ENCODE data around the gene ABCC11. TPM values are rescaled to one million over a fixed set of nuclear protein-coding genes. Genes with fewer than 3 reads are reported as not detected.

Gene ABCC11
- total RNA-seq, 1 donor from 2014 or later = not detected

DNA sequence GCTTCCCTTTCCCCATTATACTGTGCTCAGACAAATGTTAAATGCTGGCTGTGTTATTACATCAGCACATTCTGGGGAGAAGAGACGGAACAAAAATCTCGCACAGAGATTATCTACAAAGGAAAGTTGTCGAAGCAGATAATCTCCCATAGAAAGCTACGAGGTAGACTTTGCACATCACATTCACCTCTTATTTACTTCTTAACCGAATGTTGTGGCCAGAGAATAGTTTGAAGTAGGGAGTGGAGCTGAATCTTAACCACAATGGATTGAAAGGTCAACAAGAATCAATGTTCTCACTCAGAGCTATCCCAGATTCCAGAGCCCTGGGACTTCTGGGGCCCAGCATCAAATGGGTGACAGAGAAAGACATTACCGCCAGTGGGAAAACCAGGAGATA is 31.6 kb downstream of the ABCC11 start:
- H3K4me3 ChIP-seq = no peak overlapping the region
- no peaks in the 10 kb centered on the region for H3K36me3 ChIP-seq
- no peaks in the 10 kb centered on the region for H3K9me3 ChIP-seq
- TF ChIP-seq POLR2A (IDR thresholded peaks at IDR 0.05) (no peak), POLR2AphosphoS5 (IDR thresholded peaks at IDR 0.05; ENCODE audit: insufficient read depth in 1 of 2, low read depth in 1 of 2) (no peak)
- DNase-seq (ENCODE audit: extremely low spot score in 2 of 2) = no peak
- intact Hi-C loops (cut with DNase I) = no loop called here
- no peaks in the 10 kb centered on the region for H3K4me1 ChIP-seq
- H3K27ac ChIP-seq = no peak overlapping the region
- H3K27me3 ChIP-seq = no peaks in the 10 kb centered on the region

- no peaks in the 10 kb centered on the region for H3K4me1 ChIP-seq
- no peaks in the 10 kb centered on the region for H3K9me3 ChIP-seq
- no peaks in the 10 kb centered on the region for H3K36me3 ChIP-seq
- no peak overlapping the region for H3K4me3 ChIP-seq
- intact Hi-C loops (cut with DNase I) = no loop called here
- no peaks in the 10 kb centered on the region for H3K27me3 ChIP-seq
- TF ChIP-seq CTCF (IDR thresholded peaks at IDR 0.05) (no peak), POLR2AphosphoS5 (IDR thresholded peaks at IDR 0.05; ENCODE audit: insufficient read depth in 1 of 2, low read depth in 1 of 2) (no peak), POLR2A (IDR thresholded peaks at IDR 0.05) (no peak)
- DNase-seq (ENCODE audit: extremely low spot score in 2 of 2) = no peak
- H3K27ac ChIP-seq = no peak overlapping the region
These were observed 35.3 kb downstream of the ABCC11 start for GRCh38 chr16:48212033-48212432.

DNA sequence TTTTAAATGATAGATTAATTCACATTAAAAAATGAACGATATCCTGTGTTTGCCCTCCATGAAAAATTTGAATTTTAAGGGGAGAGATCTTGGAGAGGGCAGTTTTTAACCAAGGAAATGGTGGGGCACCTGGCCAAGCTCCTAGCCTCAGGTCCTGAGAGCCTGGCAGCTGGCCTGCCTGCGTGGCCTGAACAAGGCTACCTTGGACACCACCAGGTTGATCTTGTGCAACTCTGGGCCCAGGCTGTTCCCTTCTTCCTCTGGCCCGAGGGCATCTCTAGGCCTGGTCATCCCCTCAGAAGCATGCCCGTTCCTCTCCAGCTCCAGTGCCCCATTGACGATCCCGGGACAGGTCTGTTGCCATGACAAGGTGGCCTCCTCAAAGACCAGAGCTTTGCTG is 36.6 kb downstream of the ABCC11 start:
- Histone ChIP-seq H3K27me3 (no peaks in the 10 kb centered on the region), H3K4me3 (no peak overlapping the region), H3K9me3 (no peaks in the 10 kb centered on the region), H3K27ac (no peak overlapping the region), H3K4me1 (no peaks in the 10 kb centered on the region), H3K36me3 (no peaks in the 10 kb centered on the region)
- no peak for DNase-seq (ENCODE audit: extremely low spot score in 2 of 2)
- no peak for TF ChIP-seq POLR2AphosphoS5 (IDR thresholded peaks at IDR 0.05; ENCODE audit: insufficient read depth in 1 of 2, low read depth in 1 of 2)
- TF ChIP-seq CTCF (IDR thresholded peaks at IDR 0.05) = no peak
- no peak for TF ChIP-seq POLR2A (IDR thresholded peaks at IDR 0.05)
- intact Hi-C loops (cut with DNase I) = no loop called here

DNA sequence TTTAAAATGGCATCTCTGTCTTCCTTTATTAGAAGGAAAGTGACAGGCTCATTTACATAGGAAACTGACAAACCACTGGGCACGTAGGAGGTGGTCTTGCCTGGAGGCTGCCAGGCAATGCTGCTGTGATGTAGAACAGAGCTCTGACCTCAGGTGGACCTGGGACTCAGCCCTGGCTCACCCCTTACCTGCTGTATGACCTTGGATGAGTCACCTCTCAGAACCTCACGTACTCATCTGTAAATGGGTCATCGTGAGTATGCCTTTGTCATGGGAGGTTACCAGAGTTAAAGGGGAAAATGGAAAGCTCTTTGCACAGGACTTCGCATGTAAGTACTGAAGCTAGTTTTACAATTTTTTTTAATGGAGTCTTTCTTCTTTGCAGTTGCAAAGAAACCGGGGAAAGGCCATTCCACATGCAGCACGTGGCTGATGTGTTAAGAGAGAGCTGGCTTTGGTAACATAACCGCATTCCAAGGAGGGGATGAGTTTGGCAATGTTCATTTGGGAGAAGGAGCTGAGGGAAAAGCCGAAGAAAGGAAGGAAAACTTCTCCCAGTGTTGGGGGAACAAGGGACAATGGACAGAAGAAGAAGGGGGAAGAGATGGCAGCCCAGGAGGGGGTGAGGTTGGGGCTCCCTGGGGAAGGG is 40.6 kb downstream of the ABCC11 start:
- H3K9me3 ChIP-seq = no peaks in the 10 kb centered on the region
- TF ChIP-seq POLR2AphosphoS5 (IDR thresholded peaks at IDR 0.05; ENCODE audit: insufficient read depth in 1 of 2, low read depth in 1 of 2) (no peak), CTCF (IDR thresholded peaks at IDR 0.05) (no peak), POLR2A (IDR thresholded peaks at IDR 0.05) (no peak)
- no peaks in the 10 kb centered on the region for H3K4me1 ChIP-seq
- H3K4me3 ChIP-seq = no peak overlapping the region
- intact Hi-C loops (cut with DNase I) = no loop called here
- H3K27ac ChIP-seq = no peak overlapping the region
- no peaks in the 10 kb centered on the region for H3K27me3 ChIP-seq
- H3K36me3 ChIP-seq = no peaks in the 10 kb centered on the region
- DNase-seq (ENCODE audit: extremely low spot score in 2 of 2) = no peak

DNA sequence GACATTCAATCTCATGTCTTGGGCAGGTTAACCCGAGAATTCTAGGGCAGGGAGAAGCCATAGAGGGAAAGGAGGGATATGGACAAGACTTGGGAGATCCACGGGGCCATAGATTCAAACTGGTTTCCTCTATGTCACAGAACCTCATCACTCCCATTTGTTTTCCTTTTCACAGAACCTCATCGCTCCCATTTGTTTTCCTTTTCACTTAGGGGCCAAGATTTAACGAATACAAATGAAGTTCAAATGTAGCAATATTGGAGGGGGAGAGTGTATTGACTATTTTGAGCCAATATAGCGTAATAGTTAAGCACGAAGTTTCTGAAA is 42.6 kb downstream of the ABCC11 start:
- intact Hi-C loops (cut with DNase I) = no loop called here
- no peak for DNase-seq (ENCODE audit: extremely low spot score in 2 of 2)
- no peak overlapping the region for H3K27ac ChIP-seq
- H3K4me1 ChIP-seq = no peaks in the 10 kb centered on the region
- TF ChIP-seq POLR2A (IDR thresholded peaks at IDR 0.05) (no peak), POLR2AphosphoS5 (IDR thresholded peaks at IDR 0.05; ENCODE audit: insufficient read depth in 1 of 2, low read depth in 1 of 2) (no peak), CTCF (IDR thresholded peaks at IDR 0.05) (no peak)
- H3K36me3 ChIP-seq = no peaks in the 10 kb centered on the region
- H3K27me3 ChIP-seq = no peaks in the 10 kb centered on the region
- no peak overlapping the region for H3K4me3 ChIP-seq
- no peaks in the 10 kb centered on the region for H3K9me3 ChIP-seq

All from vagina (tissue), 2 donors.